ENCODE results near the gene VMA21.

DNA sequence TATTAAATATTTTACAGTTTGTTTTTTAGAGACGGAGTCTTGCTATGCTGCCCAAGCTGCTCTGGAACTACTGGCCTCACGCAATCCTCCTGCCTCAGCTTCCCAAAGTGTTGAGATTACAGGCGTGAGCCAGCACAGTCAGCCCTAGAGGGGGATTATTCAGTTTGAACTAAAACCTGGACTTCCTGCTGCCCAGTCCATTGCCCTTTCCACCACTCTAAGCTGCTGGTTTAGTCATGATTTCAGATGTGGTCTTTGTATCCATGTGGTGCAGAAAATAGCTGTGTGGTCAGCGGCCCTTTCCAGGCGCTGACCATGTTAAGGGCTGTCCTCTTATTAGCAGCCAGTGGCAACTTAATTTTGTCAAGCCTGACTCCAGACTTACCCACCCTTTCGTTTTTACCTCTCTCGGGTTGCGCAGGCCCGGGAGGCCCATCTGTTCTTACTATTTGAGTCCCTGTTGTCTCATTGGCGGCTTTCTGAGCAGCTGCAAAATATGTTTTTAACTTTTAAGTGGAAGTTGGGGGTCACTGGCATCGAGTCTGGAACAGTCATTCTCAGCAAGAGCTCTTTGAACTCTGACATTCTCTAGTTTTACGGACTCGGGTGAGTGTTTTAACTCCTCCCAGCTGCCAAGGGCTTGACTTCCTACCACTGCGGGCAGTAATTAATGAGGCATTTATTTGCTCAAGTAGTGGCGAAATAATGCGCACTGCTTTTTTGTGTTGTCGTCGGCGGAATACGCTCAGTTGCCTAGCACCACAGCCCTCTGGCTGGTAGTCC is 773 bp upstream of the VMA21 start:
- TF ChIP-seq, protein P1, sequence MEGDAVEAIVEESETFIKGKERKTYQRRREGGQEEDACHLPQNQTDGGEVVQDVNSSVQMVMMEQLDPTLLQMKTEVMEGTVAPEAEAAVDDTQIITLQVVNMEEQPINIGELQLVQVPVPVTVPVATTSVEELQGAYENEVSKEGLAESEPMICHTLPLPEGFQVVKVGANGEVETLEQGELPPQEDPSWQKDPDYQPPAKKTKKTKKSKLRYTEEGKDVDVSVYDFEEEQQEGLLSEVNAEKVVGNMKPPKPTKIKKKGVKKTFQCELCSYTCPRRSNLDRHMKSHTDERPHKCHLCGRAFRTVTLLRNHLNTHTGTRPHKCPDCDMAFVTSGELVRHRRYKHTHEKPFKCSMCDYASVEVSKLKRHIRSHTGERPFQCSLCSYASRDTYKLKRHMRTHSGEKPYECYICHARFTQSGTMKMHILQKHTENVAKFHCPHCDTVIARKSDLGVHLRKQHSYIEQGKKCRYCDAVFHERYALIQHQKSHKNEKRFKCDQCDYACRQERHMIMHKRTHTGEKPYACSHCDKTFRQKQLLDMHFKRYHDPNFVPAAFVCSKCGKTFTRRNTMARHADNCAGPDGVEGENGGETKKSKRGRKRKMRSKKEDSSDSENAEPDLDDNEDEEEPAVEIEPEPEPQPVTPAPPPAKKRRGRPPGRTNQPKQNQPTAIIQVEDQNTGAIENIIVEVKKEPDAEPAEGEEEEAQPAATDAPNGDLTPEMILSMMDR (IDR thresholded peaks at IDR 0.05 in 8 of 11, conservative IDR thresholded peaks at IDR 0.05 in 3 of 11) = no peak
- TF ChIP-seq POLR2AphosphoS5 (IDR thresholded peaks at IDR 0.05) = no peak
- no peak for TF ChIP-seq POLR2A (IDR thresholded peaks at IDR 0.05)
